Measurements from ENCODE around the gene SPIRE2. TPM values are rescaled to one million over a fixed set of nuclear protein-coding genes. Genes with fewer than 3 reads are reported as not detected.

The SPIRE2 gene
- total RNA-seq, 2 donors from 2014 or later = 51.7 to 80.5 TPM

- H3K27ac ChIP-seq = peak overlapping the region; percentile 4
Observed at GRCh38 chr16:89917773-89918452, 89.6 kb downstream of the SPIRE2 start.

GRCh38 chr16:89918453-89919347 lies 90.4 kb downstream of the SPIRE2 start, which contains the start of gene MC1R:
TSS of gene MC1R (plus strand) at chr16:89918862. CDS start at chr16:89919259, 397 bp downstream.
- peak within 1 kb of the TSS; percentile 33 to 51 for H3K9ac ChIP-seq (ENCODE audit: low read depth in 2 of 2, low read length in 2 of 2)

More at GRCh38 chr16:89917773-89918452, 89.6 kb downstream of the SPIRE2 start:
- intact Hi-C loops (cut with DNase I) = no loop called here
- Histone ChIP-seq H3K4me3 (peak overlapping the region; percentile 14), H3K9me3 (no peaks in the 10 kb centered on the region), H3K4me1 (peaks cover 17% of the 10 kb centered on the region), H3K27me3 (peaks cover 10% of the 10 kb centered on the region), H3K9ac (ENCODE audit: low read depth in 2 of 2, low read length in 2 of 2) (peak overlapping the region; percentile 33 to 51), H3K36me3 (no peaks in the 10 kb centered on the region)
- no peak for TF ChIP-seq CTCF (IDR thresholded peaks at IDR 0.05)
- peak; percentile 70 for DNase-seq

DNA sequence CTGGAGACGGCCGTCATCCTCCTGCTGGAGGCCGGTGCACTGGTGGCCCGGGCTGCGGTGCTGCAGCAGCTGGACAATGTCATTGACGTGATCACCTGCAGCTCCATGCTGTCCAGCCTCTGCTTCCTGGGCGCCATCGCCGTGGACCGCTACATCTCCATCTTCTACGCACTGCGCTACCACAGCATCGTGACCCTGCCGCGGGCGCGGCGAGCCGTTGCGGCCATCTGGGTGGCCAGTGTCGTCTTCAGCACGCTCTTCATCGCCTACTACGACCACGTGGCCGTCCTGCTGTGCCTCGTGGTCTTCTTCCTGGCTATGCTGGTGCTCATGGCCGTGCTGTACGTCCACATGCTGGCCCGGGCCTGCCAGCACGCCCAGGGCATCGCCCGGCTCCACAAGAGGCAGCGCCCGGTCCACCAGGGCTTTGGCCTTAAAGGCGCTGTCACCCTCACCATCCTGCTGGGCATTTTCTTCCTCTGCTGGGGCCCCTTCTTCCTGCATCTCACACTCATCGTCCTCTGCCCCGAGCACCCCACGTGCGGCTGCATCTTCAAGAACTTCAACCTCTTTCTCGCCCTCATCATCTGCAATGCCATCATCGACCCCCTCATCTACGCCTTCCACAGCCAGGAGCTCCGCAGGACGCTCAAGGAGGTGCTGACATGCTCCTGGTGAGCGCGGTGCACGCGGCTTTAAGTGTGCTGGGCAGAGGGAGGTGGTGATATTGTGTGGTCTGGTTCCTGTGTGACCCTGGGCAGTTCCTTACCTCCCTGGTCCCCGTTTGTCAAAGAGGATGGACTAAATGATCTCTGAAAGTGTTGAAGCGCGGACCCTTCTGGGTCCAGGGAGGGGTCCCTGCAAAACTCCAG lies 91.5 kb downstream of the SPIRE2 start:
- intact Hi-C loops (cut with DNase I) = no loop called here
- peaks cover 23% of the 10 kb centered on the region for H3K4me1 ChIP-seq
- no peak overlapping the region for H3K4me3 ChIP-seq
- H3K9ac ChIP-seq (ENCODE audit: low read depth in 2 of 2, low read length in 2 of 2) = no peak overlapping the region
- no peaks in the 10 kb centered on the region for H3K36me3 ChIP-seq
- H3K27ac ChIP-seq = no peak overlapping the region
- H3K9me3 ChIP-seq = no peaks in the 10 kb centered on the region
- TF ChIP-seq CTCF (IDR thresholded peaks at IDR 0.05) = no peak
- no peak for DNase-seq
- peaks cover 25% of the 10 kb centered on the region for H3K27me3 ChIP-seq

More at GRCh38 chr16:89918453-89919347, 90.4 kb downstream of the SPIRE2 start, which contains the start of gene MC1R:
- no peak for DNase-seq
- intact Hi-C loops (cut with DNase I) = no loop called here
- peak within 1 kb of the TSS; percentile 4 for H3K27ac ChIP-seq
- no peaks in the 10 kb centered on the region for H3K9me3 ChIP-seq
- peak; percentile 29 for TF ChIP-seq CTCF (IDR thresholded peaks at IDR 0.05)
- no peaks in the 10 kb centered on the region for H3K36me3 ChIP-seq
- H3K27me3 ChIP-seq = peaks cover 14% of the 10 kb centered on the region
- H3K4me1 ChIP-seq = peaks cover 20% of the 10 kb centered on the region
- H3K4me3 ChIP-seq = peak within 1 kb of the TSS; percentile 14

DNA sequence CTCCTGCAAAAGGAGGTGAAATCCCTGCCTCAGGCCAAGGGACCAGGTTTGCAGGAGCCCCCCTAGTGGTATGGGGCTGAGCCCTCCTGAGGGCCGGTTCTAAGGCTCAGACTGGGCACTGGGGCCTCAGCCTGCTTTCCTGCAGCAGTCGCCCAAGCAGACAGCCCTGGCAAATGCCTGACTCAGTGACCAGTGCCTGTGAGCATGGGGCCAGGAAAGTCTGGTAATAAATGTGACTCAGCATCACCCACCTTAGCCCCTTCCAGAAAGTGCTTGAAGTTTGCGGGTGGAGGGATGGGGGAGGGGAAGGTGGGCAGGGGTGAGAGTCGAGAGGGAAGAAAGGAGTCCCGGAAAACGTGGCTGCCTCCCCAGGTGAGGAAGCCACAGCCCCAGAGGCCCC lies 92.4 kb downstream of the SPIRE2 start:
- H3K27me3 ChIP-seq = peaks cover 30% of the 10 kb centered on the region
- no peak for TF ChIP-seq CTCF (IDR thresholded peaks at IDR 0.05)
- intact Hi-C loops (cut with DNase I) = no loop called here

More for the DNA sequence above, 92.4 kb downstream of the SPIRE2 start:
- no peak overlapping the region for H3K4me3 ChIP-seq
- DNase-seq = no peak
- H3K4me1 ChIP-seq = peaks cover 26% of the 10 kb centered on the region
- no peaks in the 10 kb centered on the region for H3K36me3 ChIP-seq
- H3K9ac ChIP-seq (ENCODE audit: low read depth in 2 of 2, low read length in 2 of 2) = no peak overlapping the region
- peak overlapping the region; percentile 85 for H3K27ac ChIP-seq
- no peaks in the 10 kb centered on the region for H3K9me3 ChIP-seq

Other genes with a start within 250 kb of the SPIRE2 start
- gene DPEP1, start 214.8 kb upstream of the SPIRE2 start, total RNA-seq = 1 to 10 TPM in 1 of 2 donors, under 1 TPM in 1; 0.42 to 2.7 TPM
- gene CHMP1A, start 170.8 kb upstream of the SPIRE2 start, total RNA-seq = 100 to 1,000 TPM; 118 to 176 TPM
- 10 to 100 TPM in 1 of 2 donors, 1 to 10 TPM in 1; 4.7 to 10.0 TPM for gene SPATA33, start 170.6 kb upstream of the SPIRE2 start, total RNA-seq
- 100 to 1,000 TPM in 1 of 2 donors, 10 to 100 TPM in 1; 72.2 to 136 TPM for gene CDK10, start 141.8 kb upstream of the SPIRE2 start, total RNA-seq
- gene SPATA2L, start 126.8 kb upstream of the SPIRE2 start, total RNA-seq = 10 to 100 TPM; 17.8 to 18.4 TPM
- gene VPS9D1, start 107.6 kb upstream of the SPIRE2 start, total RNA-seq = 10 to 100 TPM; 11.9 to 12.7 TPM
- 10 to 100 TPM; 19.2 to 30.6 TPM for gene ZNF276, start 106.9 kb upstream of the SPIRE2 start, total RNA-seq
- 10 to 100 TPM; 17.8 to 91.5 TPM for gene FANCA, start 11.8 kb upstream of the SPIRE2 start, total RNA-seq
- 100 to 1,000 TPM; 164 to 165 TPM for gene TCF25, start 45.1 kb downstream of the SPIRE2 start, total RNA-seq
- gene MC1R, start 90.4 kb downstream of the SPIRE2 start, total RNA-seq = 1 to 10 TPM; 1.6 to 3.4 TPM
- 1 to 10 TPM; 3.2 to 8.0 TPM for gene TUBB3, start 94.9 kb downstream of the SPIRE2 start, total RNA-seq
- 10 to 100 TPM; 24.5 to 28.5 TPM for gene DEF8, start 120.3 kb downstream of the SPIRE2 start, total RNA-seq
- gene DBNDD1, start 191.0 kb downstream of the SPIRE2 start, total RNA-seq = 1 to 10 TPM; 2.2 to 5.5 TPM
- gene PRDM7, start 248.9 kb downstream of the SPIRE2 start, total RNA-seq = not detected